DND-41 (cell line): ENCODE data around the gene FOLR2.

Experiments
- ATAC-seq: fragments of 200-7000 bp; cut with Tn5 transposase; 3 replicates; pipeline ENCODE4 v1.9.1; 2021; ENCODE audit warnings: low read depth; ENCODE audit not compliant: insufficient read depth
- DNase-seq: peaks from one replicate; pipeline ENCODE4 v3.0.0-alpha.2; 2020
- H2AFZ ChIP-seq: 2 replicates; pipeline ENCODE4 v1.6.0; 2012; ENCODE audit warnings: low read depth, low read length
- H3K27ac ChIP-seq: 2 replicates; pipeline ENCODE4 v1.5.1; 2012; ENCODE audit warnings: low read length, inconsistent platforms
- H3K27me3 ChIP-seq: fragments of 200-600 bp; sonication (generic); 2 replicates; pipeline ENCODE4 v1.6.0; 2012; ENCODE audit warnings: low read length, mild to moderate bottlenecking, inconsistent platforms; ENCODE audit not compliant: insufficient read depth, poor library complexity
- H3K36me3 ChIP-seq: 2 replicates; pipeline ENCODE4 v1.5.1; 2012; ENCODE audit warnings: low read length, inconsistent platforms; ENCODE audit not compliant: insufficient read depth
- H3K4me1 ChIP-seq: 2 replicates; pipeline ENCODE4 v1.5.1; 2012; ENCODE audit warnings: mild to moderate bottlenecking, low read length; ENCODE audit not compliant: insufficient read depth
- H3K4me2 ChIP-seq: 2 replicates; pipeline ENCODE4 v1.6.0; 2012; ENCODE audit warnings: mild to moderate bottlenecking, moderate library complexity, low read length, inconsistent platforms; ENCODE audit not compliant: insufficient read depth
- H3K4me3 ChIP-seq, 2 experiments: fragments of 200-600 bp in 1 of 2; shearing (Covaris generic) in 1 of 2; 2 replicates each; pipeline ENCODE4 v1.5.1; 2012 to 2016; ENCODE audit warnings: inconsistent platforms in 2 of 2, low read length in 2 of 2, mild to moderate bottlenecking in 2 of 2, low read depth in 1 of 2, moderate library complexity in 1 of 2
- H3K79me2 ChIP-seq: 2 replicates; pipeline ENCODE4 v1.6.0; 2012; ENCODE audit warnings: low read length, inconsistent platforms; ENCODE audit not compliant: insufficient read depth
- H3K9ac ChIP-seq: 2 replicates; pipeline ENCODE4 v1.6.0; 2012; ENCODE audit warnings: low read depth, mild to moderate bottlenecking, inconsistent platforms, low read length, moderate library complexity
- H3K9me3 ChIP-seq: 2 replicates; pipeline ENCODE4 v1.5.1; 2012; ENCODE audit warnings: low read length, moderate library complexity, mild to moderate bottlenecking, inconsistent platforms; ENCODE audit not compliant: insufficient read depth, severe bottlenecking
- H4K20me1 ChIP-seq: 2 replicates; pipeline ENCODE4 v1.6.0; 2012; ENCODE audit warnings: low read length; ENCODE audit not compliant: insufficient read depth
- CTCF ChIP-seq: IDR thresholded peaks from 2 replicates; pipeline ENCODE4 v1.5.1; 2012; ENCODE audit warnings: borderline replicate concordance, low read length, moderate library complexity, mild to moderate bottlenecking; ENCODE audit not compliant: poor library complexity, severe bottlenecking; ENCODE audit errors: extremely low read depth
- EZH2 ChIP-seq: IDR thresholded peaks from 3 replicates; pipeline ENCODE4 v1.6.1; 2012; ENCODE audit warnings: borderline replicate concordance, low read depth, mild to moderate bottlenecking, moderate library complexity, low read length, inconsistent platforms; ENCODE audit not compliant: severe bottlenecking

The FOLR2 gene

GRCh38 chr11:72230764-72231365, 14.3 kb downstream of the FOLR2 start:
- H4K20me1 ChIP-seq, result peaks cover 32% of the 10 kb centered on the region
- DNase-seq (no peak), ATAC-seq (no peak)
- no peak overlapping the region for H3K4me2 ChIP-seq
- TF ChIP-seq CTCF, result no peak
- no peak for TF ChIP-seq EZH2
- H3K27ac ChIP-seq, result no peak overlapping the region
- H3K4me3 ChIP-seq, result no peak overlapping the region
- no peaks in the 10 kb centered on the region for H3K27me3 ChIP-seq
- no peak overlapping the region for H2AFZ ChIP-seq
- H3K9me3 ChIP-seq, result no peaks in the 10 kb centered on the region
- H3K9ac ChIP-seq, result no peak overlapping the region
- peaks cover 96% of the 10 kb centered on the region for H3K36me3 ChIP-seq
- peaks cover 16% of the 10 kb centered on the region for H3K79me2 ChIP-seq
- H3K4me1 ChIP-seq, result peaks cover 12% of the 10 kb centered on the region

GRCh38 chr11:72231396-72232259, 15.0 kb downstream of the FOLR2 start:
- Histone ChIP-seq H3K4me3 (no peak overlapping the region), H3K4me1 (peaks cover 4% of the 10 kb centered on the region; the same call in 1 of the 2 replicates), H3K27me3 (no peaks in the 10 kb centered on the region), H3K27ac (no peak overlapping the region), H2AFZ (no peak overlapping the region), H3K4me2 (no peak overlapping the region), H4K20me1 (peaks cover 28% of the 10 kb centered on the region), H3K79me2 (peaks cover 11% of the 10 kb centered on the region), H3K36me3 (peaks cover 100% of the 10 kb centered on the region), H3K9ac (no peak overlapping the region), H3K9me3 (no peaks in the 10 kb centered on the region)
- TF ChIP-seq EZH2, result no peak
- no peak for TF ChIP-seq CTCF
- no peak for ATAC-seq
- no peak for DNase-seq

GRCh38 chr11:72232260-72233055, 15.9 kb downstream of the FOLR2 start:
- Histone ChIP-seq H3K79me2 (peaks cover 4% of the 10 kb centered on the region; the same call in 1 of the 2 replicates), H3K9me3 (no peaks in the 10 kb centered on the region), H3K27ac (no peak overlapping the region), H3K4me3 (no peak overlapping the region), H3K27me3 (no peaks in the 10 kb centered on the region), H3K9ac (no peak overlapping the region), H2AFZ (no peak overlapping the region), H4K20me1 (peaks cover 28% of the 10 kb centered on the region), H3K4me2 (no peak overlapping the region), H3K4me1 (no peaks in the 10 kb centered on the region), H3K36me3 (peaks cover 100% of the 10 kb centered on the region)
- DNase-seq (no peak), ATAC-seq (no peak)
- TF ChIP-seq EZH2 (no peak), CTCF (no peak)
